Activated T-helper 1 cell treated with anti-CD3 and anti-CD28 coated beads, Interleukin-12 subunit alpha, Interleukin-12 subunit beta, Interleukin-2, Interleukin-4 antibody, amounts not matched to agents 30 ng/mL and 10 ng/mL and 1 ng/mL, durations not matched to agents 14 hours and 24 hours and 36 hours (primary cell): Measurements from ENCODE around the gene BTBD16. TPM values are rescaled to one million over a fixed set of nuclear protein-coding genes. Genes with fewer than 3 reads are reported as not detected.

ENCODE experiments used
- DNase-seq: peaks from one replicate; pipeline ENCODE4 v3.0.0; 2021; ENCODE audit warnings: low spot score
- H3K27ac Mint-ChIP-seq: one replicate; pipeline ENCODE4 v1.8.0; 2021; ENCODE audit warnings: mild to moderate bottlenecking, mixed read lengths
- H3K27me3 Mint-ChIP-seq: one replicate; pipeline ENCODE4 v1.8.0; 2022; ENCODE audit warnings: mild to moderate bottlenecking, moderate library complexity, mixed read lengths; ENCODE audit not compliant: insufficient read depth
- H3K36me3 Mint-ChIP-seq: one replicate; pipeline ENCODE4 v1.8.0; 2021; ENCODE audit warnings: low read depth, mixed read lengths
- H3K4me1 Mint-ChIP-seq: one replicate; pipeline ENCODE4 v1.8.0; 2021; ENCODE audit warnings: low read depth, mixed read lengths
- H3K4me3 Mint-ChIP-seq: one replicate; pipeline ENCODE4 v1.8.0; 2021; ENCODE audit warnings: mild to moderate bottlenecking, moderate library complexity, mixed read lengths
- H3K9me3 Mint-ChIP-seq: one replicate; pipeline ENCODE4 v1.8.0; 2021; ENCODE audit warnings: mixed read lengths
- intact Hi-C: fragments of 100-400 bp; cut with micrococcal nuclease; formaldehyde crosslinking; loops from one replicate; pipeline ENCODE4 v1.15.1; 2024
- total RNA-seq: library from RNA; stranded (reverse); gene quantifications from 2 replicates; pipeline ENCODE4 v1.2.3, GENCODE V29; 2022

The BTBD16 gene
- total RNA-seq, 1 donor from 2014 or later, result not detected

- Mint-ChIP-seq H3K27me3 (no peaks in the 10 kb centered on the region), H3K4me3 (no peak overlapping the region), H3K36me3 (no peaks in the 10 kb centered on the region), H3K4me1 (no peaks in the 10 kb centered on the region), H3K9me3 (no peaks in the 10 kb centered on the region), H3K27ac (no peak overlapping the region)
- intact Hi-C loops, result no loop called here
- DNase-seq, result no peak
Measured at GRCh38 chr10:122285506-122286444, 14.7 kb downstream of the BTBD16 start.

DNA sequence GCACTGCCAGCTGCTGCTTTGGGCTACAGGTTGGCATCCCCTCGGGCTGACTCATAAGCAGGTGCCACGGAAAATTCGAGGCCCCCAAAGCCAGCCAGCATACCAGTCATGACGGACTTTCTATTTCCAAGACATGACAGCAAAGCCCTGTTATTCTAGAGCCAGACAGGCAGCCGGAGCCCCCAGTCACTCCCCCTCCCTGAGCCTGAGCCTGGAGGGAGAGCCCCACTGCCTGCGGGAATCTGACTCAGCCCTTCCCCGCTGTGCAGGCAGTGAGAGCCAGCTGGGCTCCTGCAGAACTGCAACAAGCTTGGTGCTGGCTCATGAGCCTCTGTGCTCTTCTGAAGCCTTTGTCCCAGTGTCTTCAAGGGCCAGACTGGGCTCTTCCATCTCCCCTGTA is 15.8 kb downstream of the BTBD16 start:
- no peak for DNase-seq
- no peaks in the 10 kb centered on the region for H3K36me3 Mint-ChIP-seq
- H3K27ac Mint-ChIP-seq, result no peak overlapping the region
- intact Hi-C loops, result no loop called here
- H3K4me1 Mint-ChIP-seq, result no peaks in the 10 kb centered on the region
- no peaks in the 10 kb centered on the region for H3K27me3 Mint-ChIP-seq
- no peaks in the 10 kb centered on the region for H3K9me3 Mint-ChIP-seq
- H3K4me3 Mint-ChIP-seq, result no peak overlapping the region

- no peak for DNase-seq
- Mint-ChIP-seq H3K27ac (no peak overlapping the region), H3K4me3 (no peak overlapping the region), H3K36me3 (no peaks in the 10 kb centered on the region), H3K27me3 (no peaks in the 10 kb centered on the region), H3K9me3 (no peaks in the 10 kb centered on the region), H3K4me1 (no peaks in the 10 kb centered on the region)
- intact Hi-C loops, result no loop called here
Measured at GRCh38 chr10:122287570-122287969, 16.5 kb downstream of the BTBD16 start.

- Mint-ChIP-seq H3K9me3 (no peaks in the 10 kb centered on the region), H3K36me3 (no peaks in the 10 kb centered on the region), H3K27me3 (no peaks in the 10 kb centered on the region), H3K27ac (no peak overlapping the region), H3K4me3 (no peak overlapping the region), H3K4me1 (peaks cover 5% of the 10 kb centered on the region)
- no peak for DNase-seq
- intact Hi-C loops, result no loop called here
Measured at GRCh38 chr10:122288262-122288661, 17.2 kb downstream of the BTBD16 start.

GRCh38 chr10:122288917-122289316 is 17.8 kb downstream of the BTBD16 start:
- no peaks in the 10 kb centered on the region for H3K27me3 Mint-ChIP-seq
- no peak overlapping the region for H3K4me3 Mint-ChIP-seq
- H3K4me1 Mint-ChIP-seq, result peaks cover 8% of the 10 kb centered on the region
- intact Hi-C loops, result no loop called here
- H3K27ac Mint-ChIP-seq, result no peak overlapping the region
- no peaks in the 10 kb centered on the region for H3K36me3 Mint-ChIP-seq
- no peak for DNase-seq
- no peaks in the 10 kb centered on the region for H3K9me3 Mint-ChIP-seq

GRCh38 chr10:122290334-122290733 is 19.2 kb downstream of the BTBD16 start:
- no peak overlapping the region for H3K27ac Mint-ChIP-seq
- no peaks in the 10 kb centered on the region for H3K27me3 Mint-ChIP-seq
- H3K36me3 Mint-ChIP-seq, result no peaks in the 10 kb centered on the region
- DNase-seq, result no peak
- H3K9me3 Mint-ChIP-seq, result no peaks in the 10 kb centered on the region
- H3K4me1 Mint-ChIP-seq, result peaks cover 14% of the 10 kb centered on the region
- H3K4me3 Mint-ChIP-seq, result no peak overlapping the region
- intact Hi-C loops, result no loop called here

GRCh38 chr10:122290833-122291532 is 19.9 kb downstream of the BTBD16 start:
- H3K4me3 Mint-ChIP-seq, result no peak overlapping the region
- DNase-seq, result no peak
- H3K27ac Mint-ChIP-seq, result no peak overlapping the region
- peaks cover 17% of the 10 kb centered on the region for H3K4me1 Mint-ChIP-seq
- no peaks in the 10 kb centered on the region for H3K27me3 Mint-ChIP-seq
- no peaks in the 10 kb centered on the region for H3K9me3 Mint-ChIP-seq
- no peaks in the 10 kb centered on the region for H3K36me3 Mint-ChIP-seq
- intact Hi-C loops, result no loop called here

GRCh38 chr10:122291739-122292138 is 20.6 kb downstream of the BTBD16 start:
- intact Hi-C loops, result no loop called here

GRCh38 chr10:122292376-122292775 is 21.3 kb downstream of the BTBD16 start:
- no peak overlapping the region for H3K27ac Mint-ChIP-seq
- H3K9me3 Mint-ChIP-seq, result no peaks in the 10 kb centered on the region
- H3K4me3 Mint-ChIP-seq, result no peak overlapping the region
- H3K36me3 Mint-ChIP-seq, result no peaks in the 10 kb centered on the region
- no peak for DNase-seq
- intact Hi-C loops, result no loop called here
- no peaks in the 10 kb centered on the region for H3K27me3 Mint-ChIP-seq
- peaks cover 17% of the 10 kb centered on the region for H3K4me1 Mint-ChIP-seq

More at GRCh38 chr10:122291739-122292138, 20.6 kb downstream of the BTBD16 start:
- Mint-ChIP-seq H3K4me3 (no peak overlapping the region), H3K9me3 (no peaks in the 10 kb centered on the region), H3K27ac (no peak overlapping the region), H3K27me3 (no peaks in the 10 kb centered on the region), H3K4me1 (peaks cover 17% of the 10 kb centered on the region), H3K36me3 (no peaks in the 10 kb centered on the region)
- no peak for DNase-seq

GRCh38 chr10:122293156-122293960 is 22.3 kb downstream of the BTBD16 start:
- Mint-ChIP-seq H3K36me3 (no peaks in the 10 kb centered on the region), H3K4me1 (peaks cover 17% of the 10 kb centered on the region), H3K9me3 (no peaks in the 10 kb centered on the region), H3K4me3 (no peak overlapping the region), H3K27me3 (peaks cover 2% of the 10 kb centered on the region), H3K27ac (no peak overlapping the region)
- no peak for DNase-seq
- intact Hi-C loops, result no loop called here

- no peak overlapping the region for H3K27ac Mint-ChIP-seq
- no peak for DNase-seq
- no peak overlapping the region for H3K4me3 Mint-ChIP-seq
- peaks cover 17% of the 10 kb centered on the region for H3K4me1 Mint-ChIP-seq
- no peaks in the 10 kb centered on the region for H3K36me3 Mint-ChIP-seq
- intact Hi-C loops, result no loop called here
- peaks cover 6% of the 10 kb centered on the region for H3K27me3 Mint-ChIP-seq
- H3K9me3 Mint-ChIP-seq, result no peaks in the 10 kb centered on the region
Measured at GRCh38 chr10:122293961-122294380, 22.9 kb downstream of the BTBD16 start.

- no peak overlapping the region for H3K4me3 Mint-ChIP-seq
- no peak overlapping the region for H3K27ac Mint-ChIP-seq
- intact Hi-C loops, result no loop called here
- no peak for DNase-seq
- peaks cover 9% of the 10 kb centered on the region for H3K27me3 Mint-ChIP-seq
- no peaks in the 10 kb centered on the region for H3K9me3 Mint-ChIP-seq
- H3K36me3 Mint-ChIP-seq, result no peaks in the 10 kb centered on the region
- peaks cover 17% of the 10 kb centered on the region for H3K4me1 Mint-ChIP-seq
Measured at GRCh38 chr10:122294511-122295450, 23.7 kb downstream of the BTBD16 start.
